GM10248 (cell line): ENCODE measurements around the gene ZBTB12.

Experiments
- CTCF ChIA-PET: fragments of 300-600 bp; sonication (Branson Sonifier 250); formaldehyde crosslinking; extraction: SDS; loops from one replicate; lab custom pipeline; 2021; ENCODE audit warnings: antibody characterized with exemption; lab: Yijun Ruan, JAX
- POLR2A ChIA-PET: fragments of 350-650 bp; sonication (Branson Sonifier 250); formaldehyde crosslinking; extraction: SDS; loops from one replicate; lab custom pipeline; 2020; ENCODE audit warnings: antibody characterized with exemption; lab: Yijun Ruan, JAX
- DNase-seq: peaks from one replicate; pipeline ENCODE4 v3.0.0; 2012; ENCODE audit errors: extremely low spot score
- CTCF ChIP-seq: IDR thresholded peaks from 2 replicates; pipeline ENCODE4 v1.5.1; 2012; ENCODE audit warnings: mild to moderate bottlenecking, low read depth; ENCODE audit errors: extremely low read depth, missing control alignments, control extremely low read depth

ZBTB12 gene

GRCh38 chr6:31947070-31947675, 45.3 kb upstream of the ZBTB12 start:
- no peak for TF ChIP-seq CTCF
- DNase-seq: no peak
- ChIA-PET CTCF (no interaction called here), POLR2A (no interaction called here)

- TF ChIP-seq CTCF: no peak
- ChIA-PET POLR2A (no interaction called here), CTCF (interaction anchor here (1.2 kb wide), 3 partner anchors 11 to 348 kb away, joined by 3 to 5 read pairs (median 3); no protein-coding TSS in a partner anchor)
- no peak for DNase-seq
Measured at GRCh38 chr6:31946370-31946885, 44.5 kb upstream of the ZBTB12 start.

- CTCF ChIA-PET: interaction anchor here (1.2 kb wide), 3 partner anchors 12 to 347 kb away, joined by 3 to 5 read pairs (median 3); no protein-coding TSS in a partner anchor
Measured at GRCh38 chr6:31945507-31946369, 43.9 kb upstream of the ZBTB12 start, which contains the start of gene CFB. CFB (plus strand) TSS chr6:31946095; CDS start chr6:31946222, 127 bp downstream.

GRCh38 chr6:31945154-31945506, 43.2 kb upstream of the ZBTB12 start:
- POLR2A ChIA-PET: interaction anchor here (1.0 kb wide), 1 partner anchor 29 kb away, joined by 5 read pairs; no protein-coding TSS in a partner anchor
- no peak for DNase-seq
- CTCF ChIA-PET: interaction anchor here (1.2 kb wide), 3 partner anchors 13 to 347 kb away, joined by 3 to 5 read pairs (median 3); no protein-coding TSS in a partner anchor
- TF ChIP-seq CTCF: no peak

More at GRCh38 chr6:31945507-31946369, 43.9 kb upstream of the ZBTB12 start, which contains the start of gene CFB:
- POLR2A ChIA-PET: no interaction called here
- DNase-seq: no peak
- no peak for TF ChIP-seq CTCF

GRCh38 chr6:31943742-31944141, 41.9 kb upstream of the ZBTB12 start:
- no peak for DNase-seq
- no peak for TF ChIP-seq CTCF
- CTCF ChIA-PET: no interaction called here
- POLR2A ChIA-PET: interaction anchor here (0.5 to 0.6 kb wide), 2 partner anchors 28 to 147 kb away, joined by 6 to 8 read pairs; no protein-coding TSS in a partner anchor

- CTCF ChIA-PET: interaction anchor here (1.1 to 5.7 kb wide), 5 partner anchors 12 to 63 kb away, joined by 3 to 35 read pairs (median 8); partner anchors contain the start of gene SKIC2
Measured at GRCh38 chr6:31940256-31940664, 38.4 kb upstream of the ZBTB12 start.

More at GRCh38 chr6:31940256-31940664, 38.4 kb upstream of the ZBTB12 start:
- POLR2A ChIA-PET: no interaction called here
- no peak for DNase-seq
- no peak for TF ChIP-seq CTCF
